ENCODE data around the gene CFB. TPM values are rescaled to one million over a fixed set of nuclear protein-coding genes. Genes with fewer than 3 reads are reported as not detected.

CFB gene
- total and polyA plus RNA-seq, 2 of the 13 experiments (the other 11 are each of a cell fraction or from before 2014, with no cell fraction given) = 171 to 513 TPM

DNA sequence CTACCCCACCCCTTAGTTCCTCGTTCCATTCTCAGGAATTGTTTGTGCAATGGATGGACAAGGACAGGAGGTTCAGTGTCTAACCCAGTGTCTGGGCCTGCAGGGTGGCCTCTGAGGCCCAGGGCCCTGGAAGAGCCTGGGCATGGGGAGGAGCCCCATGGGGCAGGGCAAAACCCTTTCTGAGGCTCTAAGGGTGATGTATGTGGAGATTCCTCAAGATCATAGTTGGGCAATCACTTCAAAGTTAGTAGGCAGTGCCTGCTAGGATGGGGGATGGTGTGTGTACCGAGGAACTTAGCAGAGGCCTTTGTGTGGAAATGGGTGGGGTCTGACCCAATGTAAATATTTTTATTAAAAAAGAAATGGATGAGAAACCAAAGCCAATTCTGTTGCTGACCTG, 25.1 kb upstream of the CFB start (continued):
- TF ChIP-seq, protein P1, sequence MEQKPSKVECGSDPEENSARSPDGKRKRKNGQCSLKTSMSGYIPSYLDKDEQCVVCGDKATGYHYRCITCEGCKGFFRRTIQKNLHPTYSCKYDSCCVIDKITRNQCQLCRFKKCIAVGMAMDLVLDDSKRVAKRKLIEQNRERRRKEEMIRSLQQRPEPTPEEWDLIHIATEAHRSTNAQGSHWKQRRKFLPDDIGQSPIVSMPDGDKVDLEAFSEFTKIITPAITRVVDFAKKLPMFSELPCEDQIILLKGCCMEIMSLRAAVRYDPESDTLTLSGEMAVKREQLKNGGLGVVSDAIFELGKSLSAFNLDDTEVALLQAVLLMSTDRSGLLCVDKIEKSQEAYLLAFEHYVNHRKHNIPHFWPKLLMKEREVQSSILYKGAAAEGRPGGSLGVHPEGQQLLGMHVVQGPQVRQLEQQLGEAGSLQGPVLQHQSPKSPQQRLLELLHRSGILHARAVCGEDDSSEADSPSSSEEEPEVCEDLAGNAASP (CRISPR knock-in tag; IDR thresholded peaks at IDR 0.05; ENCODE audit: borderline replicate concordance) = no peak
- TF ChIP-seq ZNF124 (CRISPR knock-in tag; IDR thresholded peaks at IDR 0.05) = no peak
- peak in 1 of 2 experiments; percentile 36; a peak in 1 of 4 replicates for TF ChIP-seq EP300 (IDR thresholded peaks at IDR 0.05; ENCODE audit: low read depth in 2 of 2, low read length in 2 of 2)
- no peak for TF ChIP-seq EP300 (CRISPR knock-in tag; IDR thresholded peaks at IDR 0.05; ENCODE audit: borderline replicate concordance)
- TF ChIP-seq, protein P2, sequence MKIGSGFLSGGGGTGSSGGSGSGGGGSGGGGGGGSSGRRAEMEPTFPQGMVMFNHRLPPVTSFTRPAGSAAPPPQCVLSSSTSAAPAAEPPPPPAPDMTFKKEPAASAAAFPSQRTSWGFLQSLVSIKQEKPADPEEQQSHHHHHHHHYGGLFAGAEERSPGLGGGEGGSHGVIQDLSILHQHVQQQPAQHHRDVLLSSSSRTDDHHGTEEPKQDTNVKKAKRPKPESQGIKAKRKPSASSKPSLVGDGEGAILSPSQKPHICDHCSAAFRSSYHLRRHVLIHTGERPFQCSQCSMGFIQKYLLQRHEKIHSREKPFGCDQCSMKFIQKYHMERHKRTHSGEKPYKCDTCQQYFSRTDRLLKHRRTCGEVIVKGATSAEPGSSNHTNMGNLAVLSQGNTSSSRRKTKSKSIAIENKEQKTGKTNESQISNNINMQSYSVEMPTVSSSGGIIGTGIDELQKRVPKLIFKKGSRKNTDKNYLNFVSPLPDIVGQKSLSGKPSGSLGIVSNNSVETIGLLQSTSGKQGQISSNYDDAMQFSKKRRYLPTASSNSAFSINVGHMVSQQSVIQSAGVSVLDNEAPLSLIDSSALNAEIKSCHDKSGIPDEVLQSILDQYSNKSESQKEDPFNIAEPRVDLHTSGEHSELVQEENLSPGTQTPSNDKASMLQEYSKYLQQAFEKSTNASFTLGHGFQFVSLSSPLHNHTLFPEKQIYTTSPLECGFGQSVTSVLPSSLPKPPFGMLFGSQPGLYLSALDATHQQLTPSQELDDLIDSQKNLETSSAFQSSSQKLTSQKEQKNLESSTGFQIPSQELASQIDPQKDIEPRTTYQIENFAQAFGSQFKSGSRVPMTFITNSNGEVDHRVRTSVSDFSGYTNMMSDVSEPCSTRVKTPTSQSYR (CRISPR knock-in tag; IDR thresholded peaks at IDR 0.05; ENCODE audit: borderline replicate concordance) = peak; percentile 87
- TF ChIP-seq ZNF709 (CRISPR knock-in tag; IDR thresholded peaks at IDR 0.05) = no peak
- peak; percentile 50; the same call in 1 of the 2 replicates for TF ChIP-seq CEBPG (CRISPR knock-in tag; IDR thresholded peaks at IDR 0.05)
- TF ChIP-seq, protein P3, sequence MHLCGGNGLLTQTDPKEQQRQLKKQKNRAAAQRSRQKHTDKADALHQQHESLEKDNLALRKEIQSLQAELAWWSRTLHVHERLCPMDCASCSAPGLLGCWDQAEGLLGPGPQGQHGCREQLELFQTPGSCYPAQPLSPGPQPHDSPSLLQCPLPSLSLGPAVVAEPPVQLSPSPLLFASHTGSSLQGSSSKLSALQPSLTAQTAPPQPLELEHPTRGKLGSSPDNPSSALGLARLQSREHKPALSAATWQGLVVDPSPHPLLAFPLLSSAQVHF (CRISPR knock-in tag; IDR thresholded peaks at IDR 0.05) = no peak
- peak; percentile 72 for TF ChIP-seq GATAD2A (CRISPR knock-in tag; IDR thresholded peaks at IDR 0.05)
- TF ChIP-seq, protein P4, sequence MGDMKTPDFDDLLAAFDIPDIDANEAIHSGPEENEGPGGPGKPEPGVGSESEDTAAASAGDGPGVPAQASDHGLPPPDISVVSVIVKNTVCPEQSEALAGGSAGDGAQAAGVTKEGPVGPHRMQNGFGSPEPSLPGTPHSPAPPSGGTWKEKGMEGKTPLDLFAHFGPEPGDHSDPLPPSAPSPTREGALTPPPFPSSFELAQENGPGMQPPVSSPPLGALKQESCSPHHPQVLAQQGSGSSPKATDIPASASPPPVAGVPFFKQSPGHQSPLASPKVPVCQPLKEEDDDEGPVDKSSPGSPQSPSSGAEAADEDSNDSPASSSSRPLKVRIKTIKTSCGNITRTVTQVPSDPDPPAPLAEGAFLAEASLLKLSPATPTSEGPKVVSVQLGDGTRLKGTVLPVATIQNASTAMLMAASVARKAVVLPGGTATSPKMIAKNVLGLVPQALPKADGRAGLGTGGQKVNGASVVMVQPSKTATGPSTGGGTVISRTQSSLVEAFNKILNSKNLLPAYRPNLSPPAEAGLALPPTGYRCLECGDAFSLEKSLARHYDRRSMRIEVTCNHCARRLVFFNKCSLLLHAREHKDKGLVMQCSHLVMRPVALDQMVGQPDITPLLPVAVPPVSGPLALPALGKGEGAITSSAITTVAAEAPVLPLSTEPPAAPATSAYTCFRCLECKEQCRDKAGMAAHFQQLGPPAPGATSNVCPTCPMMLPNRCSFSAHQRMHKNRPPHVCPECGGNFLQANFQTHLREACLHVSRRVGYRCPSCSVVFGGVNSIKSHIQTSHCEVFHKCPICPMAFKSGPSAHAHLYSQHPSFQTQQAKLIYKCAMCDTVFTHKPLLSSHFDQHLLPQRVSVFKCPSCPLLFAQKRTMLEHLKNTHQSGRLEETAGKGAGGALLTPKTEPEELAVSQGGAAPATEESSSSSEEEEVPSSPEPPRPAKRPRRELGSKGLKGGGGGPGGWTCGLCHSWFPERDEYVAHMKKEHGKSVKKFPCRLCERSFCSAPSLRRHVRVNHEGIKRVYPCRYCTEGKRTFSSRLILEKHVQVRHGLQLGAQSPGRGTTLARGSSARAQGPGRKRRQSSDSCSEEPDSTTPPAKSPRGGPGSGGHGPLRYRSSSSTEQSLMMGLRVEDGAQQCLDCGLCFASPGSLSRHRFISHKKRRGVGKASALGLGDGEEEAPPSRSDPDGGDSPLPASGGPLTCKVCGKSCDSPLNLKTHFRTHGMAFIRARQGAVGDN (CRISPR knock-in tag; IDR thresholded peaks at IDR 0.05) = peak; percentile 21; the same call in 1 of the 2 replicates
- TF ChIP-seq, protein P5, sequence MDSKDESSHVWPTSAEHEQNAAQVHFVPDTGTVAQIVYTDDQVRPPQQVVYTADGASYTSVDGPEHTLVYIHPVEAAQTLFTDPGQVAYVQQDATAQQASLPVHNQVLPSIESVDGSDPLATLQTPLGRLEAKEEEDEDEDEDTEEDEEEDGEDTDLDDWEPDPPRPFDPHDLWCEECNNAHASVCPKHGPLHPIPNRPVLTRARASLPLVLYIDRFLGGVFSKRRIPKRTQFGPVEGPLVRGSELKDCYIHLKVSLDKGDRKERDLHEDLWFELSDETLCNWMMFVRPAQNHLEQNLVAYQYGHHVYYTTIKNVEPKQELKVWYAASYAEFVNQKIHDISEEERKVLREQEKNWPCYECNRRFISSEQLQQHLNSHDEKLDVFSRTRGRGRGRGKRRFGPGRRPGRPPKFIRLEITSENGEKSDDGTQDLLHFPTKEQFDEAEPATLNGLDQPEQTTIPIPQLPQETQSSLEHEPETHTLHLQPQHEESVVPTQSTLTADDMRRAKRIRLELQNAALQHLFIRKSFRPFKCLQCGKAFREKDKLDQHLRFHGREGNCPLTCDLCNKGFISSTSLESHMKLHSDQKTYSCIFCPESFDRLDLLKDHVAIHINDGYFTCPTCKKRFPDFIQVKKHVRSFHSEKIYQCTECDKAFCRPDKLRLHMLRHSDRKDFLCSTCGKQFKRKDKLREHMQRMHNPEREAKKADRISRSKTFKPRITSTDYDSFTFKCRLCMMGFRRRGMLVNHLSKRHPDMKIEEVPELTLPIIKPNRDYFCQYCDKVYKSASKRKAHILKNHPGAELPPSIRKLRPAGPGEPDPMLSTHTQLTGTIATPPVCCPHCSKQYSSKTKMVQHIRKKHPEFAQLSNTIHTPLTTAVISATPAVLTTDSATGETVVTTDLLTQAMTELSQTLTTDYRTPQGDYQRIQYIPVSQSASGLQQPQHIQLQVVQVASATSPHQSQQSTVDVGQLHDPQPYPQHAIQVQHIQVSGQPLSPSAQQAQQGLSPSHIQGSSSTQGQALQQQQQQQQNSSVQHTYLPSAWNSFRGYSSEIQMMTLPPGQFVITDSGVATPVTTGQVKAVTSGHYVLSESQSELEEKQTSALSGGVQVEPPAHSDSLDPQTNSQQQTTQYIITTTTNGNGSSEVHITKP (CRISPR knock-in tag; IDR thresholded peaks at IDR 0.05; ENCODE audit: low read depth) = peak; percentile 34; the same call in 1 of the 2 replicates
- no peak for TF ChIP-seq ZNF768 (CRISPR knock-in tag; IDR thresholded peaks at IDR 0.05)
